GM13976 (cell line): ENCODE measurements around the gene ZCCHC2.

Source experiments
- DNase-seq: peaks from one replicate; pipeline ENCODE4 v3.0.0; 2012; ENCODE audit warnings: low spot score
- in situ Hi-C: fragments of 300-500 bp; cut with MboI; formaldehyde crosslinking; loops from one replicate; pipeline ENCODE4 v1.12.0; 2022; ENCODE audit warnings: low sequenced_read_pairs, mixed read lengths, inconsistent platforms; ENCODE audit not compliant: unreplicated experiment
- TF ChIP-seq, protein P1 (sequence below): IDR thresholded peaks from 2 replicates; pipeline ENCODE4 v1.5.1; 2012; ENCODE audit warnings: borderline replicate concordance, mild to moderate bottlenecking; ENCODE audit not compliant: insufficient read depth; ENCODE audit errors: extremely low read depth, missing control alignments, control extremely low read depth

Gene ZCCHC2

DNA sequence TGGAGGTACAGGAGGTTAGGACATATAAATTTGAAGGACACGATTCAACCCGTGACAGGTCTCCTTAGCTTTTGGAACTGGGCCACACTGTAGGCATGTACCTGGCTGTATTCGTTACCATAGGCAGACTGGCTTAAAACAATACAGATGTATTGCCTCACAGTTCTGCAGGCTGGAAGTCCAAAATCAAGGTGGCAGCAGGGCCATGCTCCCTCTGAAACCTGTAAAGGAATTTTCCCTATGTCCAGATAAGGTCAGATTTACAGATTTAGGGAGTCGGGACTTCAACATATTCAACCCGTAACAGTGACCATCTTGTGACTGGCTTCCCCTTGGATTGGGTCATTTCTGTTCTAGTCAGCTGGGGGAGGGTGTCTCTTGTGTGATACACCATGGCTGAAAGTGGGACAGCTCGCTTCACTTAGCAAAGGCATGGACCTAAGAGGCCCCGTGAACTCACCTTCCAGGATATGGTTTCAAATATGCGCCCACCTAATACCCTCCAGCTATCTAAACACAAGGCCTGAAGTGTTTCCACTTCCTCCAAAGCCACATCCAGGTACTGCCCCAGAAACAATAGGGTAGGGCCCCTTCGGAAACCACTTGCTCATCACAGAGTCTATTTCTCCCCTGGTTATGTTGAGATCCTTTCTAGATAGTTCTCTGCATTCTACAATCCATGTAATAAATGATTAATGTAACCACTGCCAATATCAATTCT lies 85.0 kb downstream of the ZCCHC2 start:
- TF ChIP-seq, protein P1, sequence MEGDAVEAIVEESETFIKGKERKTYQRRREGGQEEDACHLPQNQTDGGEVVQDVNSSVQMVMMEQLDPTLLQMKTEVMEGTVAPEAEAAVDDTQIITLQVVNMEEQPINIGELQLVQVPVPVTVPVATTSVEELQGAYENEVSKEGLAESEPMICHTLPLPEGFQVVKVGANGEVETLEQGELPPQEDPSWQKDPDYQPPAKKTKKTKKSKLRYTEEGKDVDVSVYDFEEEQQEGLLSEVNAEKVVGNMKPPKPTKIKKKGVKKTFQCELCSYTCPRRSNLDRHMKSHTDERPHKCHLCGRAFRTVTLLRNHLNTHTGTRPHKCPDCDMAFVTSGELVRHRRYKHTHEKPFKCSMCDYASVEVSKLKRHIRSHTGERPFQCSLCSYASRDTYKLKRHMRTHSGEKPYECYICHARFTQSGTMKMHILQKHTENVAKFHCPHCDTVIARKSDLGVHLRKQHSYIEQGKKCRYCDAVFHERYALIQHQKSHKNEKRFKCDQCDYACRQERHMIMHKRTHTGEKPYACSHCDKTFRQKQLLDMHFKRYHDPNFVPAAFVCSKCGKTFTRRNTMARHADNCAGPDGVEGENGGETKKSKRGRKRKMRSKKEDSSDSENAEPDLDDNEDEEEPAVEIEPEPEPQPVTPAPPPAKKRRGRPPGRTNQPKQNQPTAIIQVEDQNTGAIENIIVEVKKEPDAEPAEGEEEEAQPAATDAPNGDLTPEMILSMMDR = no peak

GRCh38 chr18:62609764-62610163 lies 86.9 kb downstream of the ZCCHC2 start:
- in situ Hi-C loops = no loop called here
- DNase-seq = no peak
- TF ChIP-seq, protein P1 = no peak

More for the DNA sequence above, 85.0 kb downstream of the ZCCHC2 start:
- in situ Hi-C loops = no loop called here
- no peak for DNase-seq

DNA sequence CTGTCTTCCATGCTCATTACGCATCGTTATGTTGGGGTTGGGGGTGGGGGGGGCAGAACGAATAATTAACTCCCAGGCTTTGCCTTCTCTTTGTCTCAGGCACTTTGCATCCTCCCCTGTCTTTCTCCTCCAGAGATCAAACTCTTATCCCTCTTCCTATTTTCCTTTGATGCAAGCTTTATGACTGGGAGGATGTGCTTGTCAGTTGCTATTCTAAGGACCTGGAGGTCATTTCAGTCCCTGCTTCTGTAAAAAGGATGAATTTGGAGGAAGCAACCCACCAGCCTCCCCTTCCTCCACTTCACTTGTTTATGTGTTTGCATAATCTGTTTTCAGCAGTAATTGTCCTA lies 87.5 kb downstream of the ZCCHC2 start:
- no peak for DNase-seq
- in situ Hi-C loops = no loop called here
- TF ChIP-seq, protein P1 = no peak

- in situ Hi-C loops = no loop called here
- DNase-seq = no peak
- TF ChIP-seq, protein P1 = no peak
Observed at GRCh38 chr18:62610701-62611411, 88.0 kb downstream of the ZCCHC2 start.

DNA sequence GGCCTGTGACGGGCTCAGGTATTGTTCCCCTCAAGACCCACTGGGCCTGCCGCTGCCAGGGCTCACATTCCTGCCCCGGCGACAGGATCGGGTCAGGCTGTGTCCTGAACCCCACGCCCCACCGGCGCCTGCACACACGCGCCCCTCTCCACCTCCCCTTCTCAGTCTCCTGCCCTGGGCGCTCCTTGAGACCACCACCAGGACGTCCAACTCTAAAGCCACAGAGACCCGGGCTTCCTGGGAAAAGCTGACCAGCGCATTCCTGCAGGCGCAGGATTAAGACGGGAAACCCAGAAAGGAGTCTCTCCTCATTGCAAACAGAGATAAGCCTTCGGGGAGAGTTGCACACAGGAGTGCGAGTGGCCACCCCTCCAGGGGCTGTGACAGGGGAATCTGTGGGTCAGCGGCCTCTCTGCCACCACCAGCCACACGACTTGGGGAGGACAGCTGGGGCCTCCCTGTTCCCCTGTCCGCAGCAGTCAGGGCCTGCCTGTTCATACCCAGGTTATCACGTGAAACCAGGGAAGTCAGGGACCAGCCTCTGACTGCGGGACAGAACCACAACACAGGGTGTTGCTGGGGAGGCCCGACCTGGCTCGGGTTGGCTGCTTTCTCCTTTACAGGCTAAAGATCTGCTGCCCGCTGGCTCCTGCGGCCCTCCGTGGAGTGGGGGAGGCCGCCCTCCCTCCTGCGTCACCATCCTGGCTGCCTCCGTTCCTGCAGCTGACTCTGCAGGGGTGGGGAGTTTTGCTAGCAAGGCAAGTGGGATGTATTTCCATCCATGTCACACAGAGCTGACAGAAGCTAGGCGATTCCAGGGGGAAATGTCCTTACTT lies 88.8 kb downstream of the ZCCHC2 start:
- in situ Hi-C loops = no loop called here
- TF ChIP-seq, protein P1 = no peak
- DNase-seq = no peak

GRCh38 chr18:62612289-62612645 lies 89.4 kb downstream of the ZCCHC2 start:
- TF ChIP-seq, protein P1 = no peak
- in situ Hi-C loops = no loop called here
- DNase-seq = no peak
